Neural progenitor cell (in vitro differentiated cells): Measurements from ENCODE around the gene NOL6. TPM values are rescaled to one million over a fixed set of nuclear protein-coding genes. Genes with fewer than 3 reads are reported as not detected.
"Not testable (repeated sequence)": the region's sequence is repeated elsewhere in the genome, so short reads cannot be mapped to it uniquely, and the experiment has no call there.

Experiments used
- DNase-seq: peaks from one replicate; pipeline ENCODE4 v3.0.0-alpha.2; 2016; ENCODE audit warnings: low spot score
- H2AFZ ChIP-seq: fragments of 200-600 bp; sonication (generic); replicated peaks from 2 replicates; pipeline ENCODE4 v1.6.1; 2016; ENCODE audit warnings: antibody characterized with exemption
- H3F3A ChIP-seq: fragments of 200-600 bp; sonication (generic); 2 replicates; pipeline ENCODE4 v1.6.1; 2016; ENCODE audit warnings: antibody characterized with exemption, low read depth
- H3K27ac ChIP-seq: fragments of 200-600 bp; sonication (generic); 2 replicates; pipeline ENCODE4 v1.5.1; 2016; ENCODE audit warnings: mild to moderate bottlenecking
- H3K27me3 ChIP-seq: fragments of 200-600 bp; sonication (generic); 2 replicates; pipeline ENCODE4 v1.6.1; 2016; ENCODE audit warnings: mild to moderate bottlenecking, moderate library complexity
- H3K36me3 ChIP-seq: fragments of 200-600 bp; sonication (generic); 2 replicates; pipeline ENCODE4 v1.5.1; 2016
- H3K4me1 ChIP-seq: fragments of 200-600 bp; sonication (generic); 2 replicates; pipeline ENCODE4 v1.6.1; 2016; ENCODE audit warnings: mixed run types
- H3K4me2 ChIP-seq: fragments of 200-600 bp; sonication (generic); 2 replicates; pipeline ENCODE4 v1.6.1; 2016
- H3K4me3 ChIP-seq: fragments of 200-600 bp; sonication (generic); 2 replicates; pipeline ENCODE4 v1.5.1; 2016
- H3K79me2 ChIP-seq: fragments of 200-600 bp; sonication (generic); 2 replicates; pipeline ENCODE4 v1.6.1; 2016; ENCODE audit warnings: low read depth
- H3K9ac ChIP-seq: fragments of 200-600 bp; sonication (generic); 2 replicates; pipeline ENCODE4 v1.6.1; 2016
- H3K9me3 ChIP-seq: fragments of 200-600 bp; sonication (generic); 2 replicates; pipeline ENCODE4 v1.5.1; 2016; ENCODE audit warnings: low read depth
- H4K20me1 ChIP-seq: fragments of 200-600 bp; sonication (generic); 2 replicates; pipeline ENCODE4 v1.6.1; 2016; ENCODE audit warnings: low read depth
- H3K27ac Mint-ChIP-seq: 3 replicates; pipeline ENCODE4 v1.8.0; 2021; ENCODE audit warnings: mixed read lengths
- H3K27me3 Mint-ChIP-seq: 2 replicates; pipeline ENCODE4 v1.8.0; 2022; ENCODE audit warnings: low read depth, mild to moderate bottlenecking, inconsistent platforms, moderate library complexity, mixed read lengths; ENCODE audit not compliant: insufficient read depth
- H3K36me3 Mint-ChIP-seq: 3 replicates; pipeline ENCODE4 v1.8.0; 2021; ENCODE audit warnings: mixed read lengths
- H3K4me1 Mint-ChIP-seq: 3 replicates; pipeline ENCODE4 v1.8.0; 2021; ENCODE audit warnings: mixed read lengths
- H3K4me3 Mint-ChIP-seq: 3 replicates; pipeline ENCODE4 v1.8.0; 2021; ENCODE audit warnings: mild to moderate bottlenecking, moderate library complexity, mixed read lengths
- H3K9me3 Mint-ChIP-seq: 3 replicates; pipeline ENCODE4 v1.8.0; 2020; ENCODE audit warnings: mixed read lengths
- CTCF ChIP-seq: fragments of 200-600 bp; sonication (generic); IDR thresholded peaks from 2 replicates; pipeline ENCODE4 v1.5.1; 2017; ENCODE audit warnings: antibody characterized with exemption, mild to moderate bottlenecking
- EZH2 ChIP-seq: fragments of 200-600 bp; sonication (generic); IDR thresholded peaks from 2 replicates; pipeline ENCODE4 v1.6.1; 2017; ENCODE audit warnings: antibody characterized with exemption, mild to moderate bottlenecking, moderate library complexity
- EZH2phosphoT487 ChIP-seq: fragments of 200-600 bp; sonication (generic); IDR thresholded peaks from 2 replicates; pipeline ENCODE4 v1.6.1; 2017; ENCODE audit warnings: antibody characterized with exemption
- total RNA-seq: library from RNA; depleted of rRNA; stranded (reverse); fragments of >200 nt; gene quantifications from 2 replicates; pipeline ENCODE4 v1.2.3, GENCODE V29; 2015; ENCODE audit warnings: low replicate concordance

NOL6 gene
- total RNA-seq, 1 donor from 2014 or later: 9.2 TPM

DNA sequence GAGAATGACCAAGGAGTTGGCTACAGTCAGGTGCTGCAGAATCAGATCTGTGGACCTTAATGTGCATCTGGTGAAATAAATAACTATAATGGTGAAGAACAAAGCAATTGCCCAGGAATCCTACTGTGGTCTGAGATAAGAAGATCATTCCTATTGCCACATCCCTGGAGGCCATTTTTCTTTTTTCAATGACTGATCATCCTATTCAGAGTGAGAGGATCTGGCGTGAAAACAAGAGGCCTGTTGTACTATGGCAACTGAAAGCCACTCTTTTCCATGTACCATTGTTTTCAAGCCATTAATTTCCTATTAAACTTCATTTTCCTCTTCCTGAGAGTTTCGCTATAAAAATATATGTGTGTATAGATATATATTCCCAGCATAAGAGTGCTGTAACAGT lies 38.8 kb upstream of the NOL6 start:
- not testable (repeated sequence) for H3K27me3 ChIP-seq, H3K4me3 Mint-ChIP-seq, H3K27me3 Mint-ChIP-seq, H3K27ac ChIP-seq, H3K4me2 ChIP-seq, H3K36me3 Mint-ChIP-seq, H4K20me1 ChIP-seq, H3K9me3 ChIP-seq, H3K36me3 ChIP-seq, H3K79me2 ChIP-seq, H2AFZ ChIP-seq, H3K4me1 Mint-ChIP-seq, H3F3A ChIP-seq, DNase-seq, H3K9ac ChIP-seq, H3K4me3 ChIP-seq, H3K27ac Mint-ChIP-seq, H3K4me1 ChIP-seq
- H3K9me3 Mint-ChIP-seq: peaks cover 12% of the 10 kb centered on the region

- not testable (repeated sequence) for H3K27me3 Mint-ChIP-seq, H3K27me3 ChIP-seq, H3K36me3 Mint-ChIP-seq, H3F3A ChIP-seq, H3K36me3 ChIP-seq, H3K79me2 ChIP-seq, H3K9me3 ChIP-seq, H3K27ac ChIP-seq, H3K4me1 Mint-ChIP-seq, H3K4me1 ChIP-seq, H4K20me1 ChIP-seq, DNase-seq
- H3K9ac ChIP-seq: peak overlapping the region; percentile 14
- H3K4me3 ChIP-seq: peak overlapping the region; percentile 57
- H3K4me2 ChIP-seq: peak overlapping the region; percentile 79
- H3K27ac Mint-ChIP-seq: peak overlapping the region; percentile 100
- H2AFZ ChIP-seq: peak overlapping the region; percentile 87
- peaks cover 12% of the 10 kb centered on the region for H3K9me3 Mint-ChIP-seq
- H3K4me3 Mint-ChIP-seq: peak overlapping the region; percentile 94
Observed at GRCh38 chr9:33511184-33511517, 37.4 kb upstream of the NOL6 start.

GRCh38 chr9:33510262-33511183 lies 36.8 kb upstream of the NOL6 start:
- H3K4me3 Mint-ChIP-seq: peak overlapping the region; percentile 94
- peak overlapping the region; percentile 14 for H3K9ac ChIP-seq
- no peak overlapping the region for H3K27ac ChIP-seq
- H3K79me2 ChIP-seq: no peaks in the 10 kb centered on the region
- H3K36me3 Mint-ChIP-seq: no peaks in the 10 kb centered on the region
- H3K36me3 ChIP-seq: no peaks in the 10 kb centered on the region
- H3K4me3 ChIP-seq: peak overlapping the region; percentile 57
- no peaks in the 10 kb centered on the region for H4K20me1 ChIP-seq
- H3K9me3 ChIP-seq: no peaks in the 10 kb centered on the region
- peak overlapping the region; percentile 100 for H3K27ac Mint-ChIP-seq
- peaks cover 5% of the 10 kb centered on the region for H3K4me1 ChIP-seq
- H2AFZ ChIP-seq: peak overlapping the region; percentile 87
- peaks cover 4% of the 10 kb centered on the region for H3K27me3 Mint-ChIP-seq
- DNase-seq: peak; percentile 76
- peaks cover 8% of the 10 kb centered on the region for H3K27me3 ChIP-seq
- H3K4me1 Mint-ChIP-seq: peaks cover 9% of the 10 kb centered on the region
- TF ChIP-seq CTCF: no peak
- TF ChIP-seq EZH2phosphoT487: no peak
- no peak for TF ChIP-seq EZH2
- peak overlapping the region; percentile 79 for H3K4me2 ChIP-seq
- H3F3A ChIP-seq: no peaks in the 10 kb centered on the region
- H3K9me3 Mint-ChIP-seq: peaks cover 12% of the 10 kb centered on the region

- H3K4me2 ChIP-seq: no peak overlapping the region
- H3K27me3 Mint-ChIP-seq: peaks cover 4% of the 10 kb centered on the region
- no peak overlapping the region for H2AFZ ChIP-seq
- peaks cover 8% of the 10 kb centered on the region for H3K27me3 ChIP-seq
- no peaks in the 10 kb centered on the region for H3F3A ChIP-seq
- peaks cover 9% of the 10 kb centered on the region for H3K4me1 Mint-ChIP-seq
- peaks cover 5% of the 10 kb centered on the region for H3K4me1 ChIP-seq
- peak overlapping the region; percentile 37 for H3K27ac Mint-ChIP-seq
- H3K9me3 ChIP-seq: no peaks in the 10 kb centered on the region
- no peaks in the 10 kb centered on the region for H4K20me1 ChIP-seq
- no peak for DNase-seq
- no peak overlapping the region for H3K4me3 ChIP-seq
- no peaks in the 10 kb centered on the region for H3K79me2 ChIP-seq
- H3K4me3 Mint-ChIP-seq: no peak overlapping the region
- H3K27ac ChIP-seq: no peak overlapping the region
- H3K9ac ChIP-seq: no peak overlapping the region
- H3K9me3 Mint-ChIP-seq: no peaks in the 10 kb centered on the region
- no peak for TF ChIP-seq EZH2
- H3K36me3 ChIP-seq: no peaks in the 10 kb centered on the region
- H3K36me3 Mint-ChIP-seq: no peaks in the 10 kb centered on the region
Observed at GRCh38 chr9:33506626-33507370, 33.1 kb upstream of the NOL6 start.
